ENCODE results near the gene DCAKD.

The DCAKD gene

GRCh38 chr17:45030733-45031132 is 20.7 kb downstream of the DCAKD start:
- Histone ChIP-seq H3K4me1 (ENCODE audit: insufficient read depth, low read length) (no peaks in the 10 kb centered on the region), H3K36me3 (ENCODE audit: insufficient read depth, low read length) (peaks cover 28% of the 10 kb centered on the region), H3K9ac (ENCODE audit: low read depth, low read length) (no peak overlapping the region), H3K9me3 (ENCODE audit: control insufficient read depth, insufficient read depth, low read length) (no peaks in the 10 kb centered on the region)

- Histone ChIP-seq H3K9me3 (ENCODE audit: control insufficient read depth, insufficient read depth, low read length) (no peaks in the 10 kb centered on the region), H3K9ac (ENCODE audit: low read depth, low read length) (no peak overlapping the region), H3K36me3 (ENCODE audit: insufficient read depth, low read length) (peaks cover 28% of the 10 kb centered on the region), H3K4me1 (ENCODE audit: insufficient read depth, low read length) (no peaks in the 10 kb centered on the region)
Observed at GRCh38 chr17:45029758-45030423, 21.5 kb downstream of the DCAKD start.

GRCh38 chr17:45029096-45029495 is 22.3 kb downstream of the DCAKD start:
- no peaks in the 10 kb centered on the region for H3K9me3 ChIP-seq (ENCODE audit: control insufficient read depth, insufficient read depth, low read length)
- peaks cover 24% of the 10 kb centered on the region for H3K36me3 ChIP-seq (ENCODE audit: insufficient read depth, low read length)
- H3K4me1 ChIP-seq (ENCODE audit: insufficient read depth, low read length), result no peaks in the 10 kb centered on the region
- no peak overlapping the region for H3K9ac ChIP-seq (ENCODE audit: low read depth, low read length)

- Histone ChIP-seq H3K4me1 (ENCODE audit: insufficient read depth, low read length) (peaks cover 27% of the 10 kb centered on the region), H3K9me3 (ENCODE audit: control insufficient read depth, insufficient read depth, low read length) (no peaks in the 10 kb centered on the region), H3K9ac (ENCODE audit: low read depth, low read length) (no peak overlapping the region), H3K36me3 (ENCODE audit: insufficient read depth, low read length) (0 out of 2 replicates have a peak, but pooled peaks cover 5% of the 10 kb centered on the region)
Observed at GRCh38 chr17:45022655-45023339, 28.6 kb downstream of the DCAKD start.

- Histone ChIP-seq H3K4me1 (ENCODE audit: insufficient read depth, low read length) (peaks cover 27% of the 10 kb centered on the region), H3K9ac (ENCODE audit: low read depth, low read length) (peak overlapping the region; percentile 45; the same call in 1 of the 2 replicates), H3K36me3 (ENCODE audit: insufficient read depth, low read length) (0 out of 2 replicates have a peak, but pooled peaks cover 5% of the 10 kb centered on the region), H3K9me3 (ENCODE audit: control insufficient read depth, insufficient read depth, low read length) (no peaks in the 10 kb centered on the region)
Observed at GRCh38 chr17:45022288-45022648, 29.2 kb downstream of the DCAKD start.

GRCh38 chr17:45021607-45022287 is 29.7 kb downstream of the DCAKD start:
- H3K36me3 ChIP-seq (ENCODE audit: insufficient read depth, low read length), result 0 out of 2 replicates have a peak, but pooled peaks cover 2% of the 10 kb centered on the region
- H3K9me3 ChIP-seq (ENCODE audit: control insufficient read depth, insufficient read depth, low read length), result no peaks in the 10 kb centered on the region
- H3K9ac ChIP-seq (ENCODE audit: low read depth, low read length), result peak overlapping the region; percentile 45
- H3K4me1 ChIP-seq (ENCODE audit: insufficient read depth, low read length), result peaks cover 28% of the 10 kb centered on the region

- H3K9ac ChIP-seq (ENCODE audit: low read depth, low read length), result peak overlapping the region; percentile 45; the same call in 1 of the 2 replicates
- no peaks in the 10 kb centered on the region for H3K9me3 ChIP-seq (ENCODE audit: control insufficient read depth, insufficient read depth, low read length)
- H3K36me3 ChIP-seq (ENCODE audit: insufficient read depth, low read length), result no peaks in the 10 kb centered on the region
- peaks cover 31% of the 10 kb centered on the region for H3K4me1 ChIP-seq (ENCODE audit: insufficient read depth, low read length)
Observed at GRCh38 chr17:45020354-45021138, 30.9 kb downstream of the DCAKD start.

- Histone ChIP-seq H3K9me3 (ENCODE audit: control insufficient read depth, insufficient read depth, low read length) (no peaks in the 10 kb centered on the region), H3K4me1 (ENCODE audit: insufficient read depth, low read length) (peaks cover 31% of the 10 kb centered on the region), H3K9ac (ENCODE audit: low read depth, low read length) (peak overlapping the region; percentile 61), H3K36me3 (ENCODE audit: insufficient read depth, low read length) (no peaks in the 10 kb centered on the region)
Observed at GRCh38 chr17:45018848-45019711, 32.4 kb downstream of the DCAKD start.

GRCh38 chr17:45018514-45018847 is 33.0 kb downstream of the DCAKD start:
- Histone ChIP-seq H3K9ac (ENCODE audit: low read depth, low read length) (peak overlapping the region; percentile 61; the same call in 1 of the 2 replicates), H3K9me3 (ENCODE audit: control insufficient read depth, insufficient read depth, low read length) (no peaks in the 10 kb centered on the region), H3K36me3 (ENCODE audit: insufficient read depth, low read length) (no peaks in the 10 kb centered on the region), H3K4me1 (ENCODE audit: insufficient read depth, low read length) (peaks cover 31% of the 10 kb centered on the region)

- H3K36me3 ChIP-seq (ENCODE audit: insufficient read depth, low read length), result no peaks in the 10 kb centered on the region
- H3K9ac ChIP-seq (ENCODE audit: low read depth, low read length), result no peak overlapping the region
- H3K9me3 ChIP-seq (ENCODE audit: control insufficient read depth, insufficient read depth, low read length), result no peaks in the 10 kb centered on the region
- peaks cover 35% of the 10 kb centered on the region for H3K4me1 ChIP-seq (ENCODE audit: insufficient read depth, low read length)
Observed at GRCh38 chr17:45016823-45017222, 34.6 kb downstream of the DCAKD start.

GRCh38 chr17:45016237-45016636 is 35.2 kb downstream of the DCAKD start:
- H3K36me3 ChIP-seq (ENCODE audit: insufficient read depth, low read length), result no peaks in the 10 kb centered on the region
- H3K9me3 ChIP-seq (ENCODE audit: control insufficient read depth, insufficient read depth, low read length), result no peaks in the 10 kb centered on the region
- peaks cover 35% of the 10 kb centered on the region for H3K4me1 ChIP-seq (ENCODE audit: insufficient read depth, low read length)
- H3K9ac ChIP-seq (ENCODE audit: low read depth, low read length), result no peak overlapping the region

- peaks cover 15% of the 10 kb centered on the region for H3K4me1 ChIP-seq (ENCODE audit: insufficient read depth, low read length)
- no peaks in the 10 kb centered on the region for H3K36me3 ChIP-seq (ENCODE audit: insufficient read depth, low read length)
- no peak overlapping the region for H3K9ac ChIP-seq (ENCODE audit: low read depth, low read length)
- no peaks in the 10 kb centered on the region for H3K9me3 ChIP-seq (ENCODE audit: control insufficient read depth, insufficient read depth, low read length)
Observed at GRCh38 chr17:45013021-45013997, 38.1 kb downstream of the DCAKD start.

GRCh38 chr17:45011767-45012166 is 39.7 kb downstream of the DCAKD start:
- Histone ChIP-seq H3K9me3 (ENCODE audit: control insufficient read depth, insufficient read depth, low read length) (no peaks in the 10 kb centered on the region), H3K9ac (ENCODE audit: low read depth, low read length) (no peak overlapping the region), H3K36me3 (ENCODE audit: insufficient read depth, low read length) (no peaks in the 10 kb centered on the region)

More at GRCh38 chr17:45011767-45012166, 39.7 kb downstream of the DCAKD start:
- H3K4me1 ChIP-seq (ENCODE audit: insufficient read depth, low read length), result peaks cover 14% of the 10 kb centered on the region

Data from ES-I3 (cell line).